HG02884 (cell line): ENCODE results near the gene FRMD8.
"Not testable (repeated sequence)": the region's sequence is repeated elsewhere in the genome, so short reads cannot be mapped to it uniquely, and the experiment has no call there.

Experiments used
- ATAC-seq: cut with Tn5 transposase; IDR thresholded peaks from one replicate; pipeline ENCODE4 v1.9.1; 2021; ENCODE audit warnings: mild to moderate bottlenecking, moderate library complexity; ENCODE audit not compliant: unreplicated experiment

Gene FRMD8

DNA sequence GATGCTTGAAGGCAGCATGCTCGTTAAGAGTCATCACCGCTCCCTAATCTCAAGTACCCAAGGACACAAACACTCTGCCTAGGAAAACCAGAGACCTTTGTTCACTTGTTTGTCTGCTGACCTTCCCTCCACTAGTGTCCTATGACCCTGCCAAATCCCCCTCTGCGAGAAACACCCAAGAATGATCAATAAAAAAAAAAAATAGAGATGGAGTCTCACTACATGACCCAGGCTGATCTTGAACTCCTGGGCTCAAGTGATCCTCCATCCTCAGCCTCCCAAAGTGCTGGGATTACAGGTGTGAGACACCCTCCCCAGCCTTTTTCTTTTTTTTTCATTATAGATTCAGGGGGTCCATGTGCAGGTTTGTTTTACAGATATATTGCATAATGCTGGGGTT lies 65.8 kb downstream of the FRMD8 start:
- ATAC-seq: not testable (repeated sequence)

DNA sequence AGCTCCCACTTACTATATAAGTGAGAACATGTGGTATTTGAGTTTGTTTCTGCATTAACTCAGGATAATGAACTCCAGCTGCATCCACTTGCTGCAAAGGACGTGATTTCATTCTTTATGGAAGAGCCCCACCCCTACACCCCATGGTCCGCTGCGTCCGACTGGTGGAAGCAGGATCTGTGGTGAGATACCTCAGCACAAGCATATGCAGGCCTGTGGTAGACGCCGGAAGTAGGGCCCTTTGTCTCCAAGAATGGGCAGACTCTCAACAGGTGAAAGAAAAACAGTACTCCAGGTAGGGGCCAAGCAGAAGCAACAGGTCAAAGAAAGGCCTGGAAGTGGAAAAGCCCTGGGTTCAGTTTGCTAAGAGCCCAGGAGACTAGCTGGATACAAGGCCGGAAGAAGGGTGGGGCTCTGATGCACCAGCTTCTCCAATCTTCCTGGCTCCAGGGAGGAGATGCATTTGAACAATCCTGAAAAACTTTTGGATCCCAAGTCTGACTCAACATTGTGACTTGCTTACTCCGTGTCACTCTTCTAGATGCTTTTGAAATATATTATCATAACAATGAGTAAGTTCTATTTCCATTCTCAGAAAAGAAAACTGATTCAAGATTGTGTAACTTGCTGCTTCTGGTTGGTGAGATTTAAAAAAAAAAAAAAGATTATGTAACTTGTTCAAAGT lies 66.5 kb downstream of the FRMD8 start:
- ATAC-seq: no peak

DNA sequence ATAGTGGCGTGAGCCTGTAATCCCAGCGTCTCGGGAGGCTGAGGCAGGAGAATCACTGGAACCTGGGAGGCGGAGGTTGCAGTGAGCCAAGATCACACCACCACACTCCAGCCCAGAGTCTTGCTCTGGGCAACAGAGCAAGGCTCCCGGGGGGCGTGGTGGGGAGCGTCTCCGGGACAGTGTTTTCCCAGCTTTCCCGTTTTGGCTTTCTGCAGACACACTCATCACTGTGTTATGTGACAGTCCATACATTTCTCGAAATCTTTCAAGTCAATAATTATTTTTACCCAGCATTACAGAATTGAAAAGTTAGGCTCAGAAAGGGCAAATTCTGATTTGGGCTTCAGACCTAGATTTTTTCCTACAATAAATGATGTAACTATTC lies 67.9 kb downstream of the FRMD8 start:
- ATAC-seq: no peak

DNA sequence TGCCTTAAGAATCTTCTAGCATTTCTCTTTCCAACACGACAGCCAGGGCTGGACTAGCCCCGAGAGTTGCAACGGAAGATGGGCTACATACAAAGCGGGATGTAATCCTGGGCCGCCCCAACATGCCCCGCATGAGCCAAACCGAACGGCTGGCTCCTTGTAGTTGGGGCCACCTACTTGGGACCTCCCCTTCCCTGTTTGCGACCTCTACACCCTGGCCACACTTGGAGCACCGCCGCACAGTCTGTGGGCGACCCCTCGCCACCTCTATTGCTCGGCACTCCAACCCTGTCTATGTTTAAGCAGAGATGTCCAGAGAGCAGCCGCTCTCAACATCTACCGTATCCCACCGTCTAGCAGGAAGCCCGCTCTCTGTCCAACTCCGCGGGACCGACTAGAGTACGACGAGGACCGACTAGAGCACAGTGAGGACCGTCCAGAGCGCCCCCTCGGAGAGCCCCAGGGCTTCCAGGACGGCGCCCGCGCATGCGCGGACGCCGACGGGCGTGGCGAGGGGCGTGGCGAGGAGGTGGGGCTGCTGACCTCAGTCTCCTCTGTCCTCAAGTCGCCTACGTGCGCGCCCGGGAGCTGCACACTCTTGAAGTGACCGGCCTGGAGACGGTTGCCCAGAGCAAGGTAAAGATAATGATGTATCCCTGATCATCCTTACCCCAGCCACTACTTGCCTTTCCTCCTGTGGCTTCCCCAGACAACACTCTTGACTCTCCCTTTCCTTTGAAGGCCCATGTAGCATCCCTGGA lies 68.4 kb downstream of the FRMD8 start:
- peak; percentile 74 for ATAC-seq

DNA sequence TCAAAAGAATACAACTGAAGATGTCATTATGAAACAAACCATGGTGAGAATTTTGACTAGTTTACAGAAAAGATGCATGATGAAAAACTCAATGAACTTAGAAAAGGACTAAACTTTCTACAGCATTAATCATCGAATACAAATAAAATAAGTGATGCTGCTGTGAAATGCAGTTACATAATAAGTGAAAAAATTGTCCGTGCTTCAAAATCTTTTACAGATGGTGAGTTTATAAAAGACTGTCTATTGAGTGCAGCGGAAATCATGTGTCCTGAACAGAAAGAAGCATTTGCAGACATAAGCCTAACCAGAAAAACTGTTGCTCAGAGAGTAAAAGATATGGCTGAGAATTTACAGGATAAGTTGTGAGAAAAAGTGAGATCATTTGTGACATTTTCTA lies 70.0 kb downstream of the FRMD8 start:
- ATAC-seq: no peak

DNA sequence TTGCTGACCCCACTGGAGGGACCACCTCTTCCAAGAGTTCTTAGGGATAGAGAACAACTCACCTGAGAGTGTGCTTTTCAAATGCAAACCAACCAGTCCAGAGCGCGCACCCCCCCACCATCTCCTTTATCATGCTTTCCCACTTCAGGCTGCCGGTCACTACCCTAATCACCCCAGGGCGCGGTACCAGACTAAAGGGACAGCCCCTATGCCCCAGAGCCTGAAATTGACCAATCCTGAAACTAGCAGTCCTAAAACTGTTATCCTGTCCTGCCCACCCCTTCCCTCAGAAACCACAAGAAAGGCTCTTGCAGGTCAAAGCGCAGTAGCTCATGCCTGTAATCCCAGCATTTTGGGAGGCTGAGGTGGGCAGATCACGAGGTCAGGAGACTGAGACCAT lies 73.1 kb downstream of the FRMD8 start:
- no peak for ATAC-seq
